Loucy (cell line): Measurements from ENCODE around the gene EIF6.

Experiments used
- EZH2phosphoT487 ChIP-seq: fragments of 200-600 bp; IDR thresholded peaks from 2 replicates; pipeline ENCODE4 v1.6.1; 2018; ENCODE audit warnings: antibody characterized with exemption, mild to moderate bottlenecking, moderate library complexity, borderline replicate concordance
- TF ChIP-seq, protein P1 (sequence below): fragments of 200-600 bp; sonication (generic); conservative IDR thresholded peaks from 2 replicates; pipeline ENCODE4 v1.5.1; 2014; ENCODE audit warnings: mild to moderate bottlenecking, antibody characterized with exemption, low read length

DNA sequence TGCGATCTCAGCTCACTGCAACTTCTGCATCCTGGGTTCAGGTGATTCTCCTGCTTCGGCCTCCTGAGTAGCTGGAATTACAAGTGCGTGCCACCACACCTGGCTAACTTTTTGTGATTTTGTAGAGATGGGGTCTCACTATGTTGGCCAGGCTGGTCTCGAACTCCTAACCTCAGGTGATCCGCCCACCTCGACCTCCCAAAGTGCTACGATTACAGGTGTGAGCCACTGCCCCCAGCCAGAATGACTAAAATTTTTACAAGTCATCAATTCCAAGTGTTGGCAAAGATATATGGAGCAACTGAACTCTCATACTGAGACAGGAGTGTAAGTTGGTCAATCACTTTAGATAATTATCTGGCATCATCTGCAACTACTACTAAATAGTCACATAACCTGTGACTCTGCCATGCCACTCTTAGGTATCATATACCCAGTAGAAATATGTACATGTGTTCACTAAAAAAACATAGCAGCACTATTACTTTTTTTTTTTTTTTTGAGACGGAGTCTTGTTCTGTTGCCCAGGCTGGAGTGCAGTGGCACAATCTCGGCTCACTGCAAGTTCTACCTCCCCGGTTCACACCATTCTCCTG, 3.0 kb downstream of the EIF6 start:
- TF ChIP-seq, protein P1, sequence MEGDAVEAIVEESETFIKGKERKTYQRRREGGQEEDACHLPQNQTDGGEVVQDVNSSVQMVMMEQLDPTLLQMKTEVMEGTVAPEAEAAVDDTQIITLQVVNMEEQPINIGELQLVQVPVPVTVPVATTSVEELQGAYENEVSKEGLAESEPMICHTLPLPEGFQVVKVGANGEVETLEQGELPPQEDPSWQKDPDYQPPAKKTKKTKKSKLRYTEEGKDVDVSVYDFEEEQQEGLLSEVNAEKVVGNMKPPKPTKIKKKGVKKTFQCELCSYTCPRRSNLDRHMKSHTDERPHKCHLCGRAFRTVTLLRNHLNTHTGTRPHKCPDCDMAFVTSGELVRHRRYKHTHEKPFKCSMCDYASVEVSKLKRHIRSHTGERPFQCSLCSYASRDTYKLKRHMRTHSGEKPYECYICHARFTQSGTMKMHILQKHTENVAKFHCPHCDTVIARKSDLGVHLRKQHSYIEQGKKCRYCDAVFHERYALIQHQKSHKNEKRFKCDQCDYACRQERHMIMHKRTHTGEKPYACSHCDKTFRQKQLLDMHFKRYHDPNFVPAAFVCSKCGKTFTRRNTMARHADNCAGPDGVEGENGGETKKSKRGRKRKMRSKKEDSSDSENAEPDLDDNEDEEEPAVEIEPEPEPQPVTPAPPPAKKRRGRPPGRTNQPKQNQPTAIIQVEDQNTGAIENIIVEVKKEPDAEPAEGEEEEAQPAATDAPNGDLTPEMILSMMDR = no peak
- no peak for TF ChIP-seq EZH2phosphoT487
